Mesenchymal stem cell (in vitro differentiated cells and primary cell): Measurements from ENCODE around the gene TEX10.

Experiments
- DNase-seq: peaks from one replicate; pipeline ENCODE4 v3.0.0-alpha.2; 2013
- H2AFZ ChIP-seq: one replicate; pipeline ENCODE4 v1.6.1; 2013; ENCODE audit warnings: low read depth, mild to moderate bottlenecking, control low read depth, inconsistent platforms, low read length, moderate library complexity
- H2AK5ac ChIP-seq: 2 replicates; pipeline ENCODE4 v1.6.1; 2013; ENCODE audit warnings: low read length, moderate library complexity, mild to moderate bottlenecking, inconsistent platforms; ENCODE audit not compliant: severe bottlenecking
- H2BK120ac ChIP-seq: one replicate; pipeline ENCODE4 v1.6.1; 2013; ENCODE audit warnings: low read depth, mild to moderate bottlenecking, inconsistent platforms, low read length, moderate library complexity
- H2BK12ac ChIP-seq, 2 experiments: one replicate each; pipeline ENCODE4 v1.6.1; 2013; ENCODE audit warnings: inconsistent platforms in 2 of 2, low read length in 2 of 2, mild to moderate bottlenecking in 2 of 2, moderate library complexity in 2 of 2, control low read depth in 1 of 2
- H2BK15ac ChIP-seq: one replicate; pipeline ENCODE4 v1.6.1; 2013; ENCODE audit warnings: mild to moderate bottlenecking, low read depth, inconsistent platforms; ENCODE audit not compliant: poor library complexity, severe bottlenecking
- H2BK5ac ChIP-seq: 2 replicates; pipeline ENCODE4 v1.6.1; 2013; ENCODE audit warnings: low read depth, mild to moderate bottlenecking, low read length, control low read depth, inconsistent platforms; ENCODE audit not compliant: poor library complexity, severe bottlenecking
- H3K14ac ChIP-seq, 2 experiments: one replicate each; pipeline ENCODE4 v1.6.1; 2013; ENCODE audit warnings: inconsistent platforms in 2 of 2, low read length in 2 of 2, control low read depth in 1 of 2, mild to moderate bottlenecking in 1 of 2, moderate library complexity in 1 of 2
- H3K18ac ChIP-seq, 2 experiments: one replicate each; pipeline ENCODE4 v1.6.1; 2013; ENCODE audit warnings: inconsistent platforms in 2 of 2, low read length in 2 of 2, control low read depth in 1 of 2, low read depth in 1 of 2, mild to moderate bottlenecking in 1 of 2
- H3K23ac ChIP-seq, 2 experiments: one replicate each; pipeline ENCODE4 v1.6.1; 2013; ENCODE audit warnings: inconsistent platforms in 2 of 2, low read length in 2 of 2, mild to moderate bottlenecking in 2 of 2, moderate library complexity in 2 of 2, control low read depth in 1 of 2
- H3K27ac ChIP-seq: 2 replicates; pipeline ENCODE4 v1.5.1; 2013; ENCODE audit warnings: mild to moderate bottlenecking, moderate library complexity, low read length, control low read depth, inconsistent platforms; ENCODE audit not compliant: poor library complexity, severe bottlenecking
- H3K27me3 ChIP-seq, 2 experiments: 2 replicates each; pipeline versions ENCODE4 v1.6.1 to v1.7.0; 2013; ENCODE audit warnings: low read length in 2 of 2, mild to moderate bottlenecking in 2 of 2, moderate library complexity in 2 of 2, control low read depth in 1 of 2, inconsistent platforms in 1 of 2; ENCODE audit not compliant: control insufficient read depth in 1 of 2, insufficient read depth in 1 of 2
- H3K36me3 ChIP-seq, 2 experiments: 2 replicates each; pipeline versions ENCODE4 v1.6.1 to v1.7.0; 2013; ENCODE audit warnings: low read length in 2 of 2, control low read depth in 1 of 2, inconsistent platforms in 1 of 2, low read depth in 1 of 2, mild to moderate bottlenecking in 1 of 2; ENCODE audit not compliant: insufficient read depth in 2 of 2, control insufficient read depth in 1 of 2
- H3K4ac ChIP-seq, 2 experiments: one replicate each; pipeline ENCODE4 v1.6.1; 2013; ENCODE audit warnings: inconsistent platforms in 2 of 2, low read length in 2 of 2, mild to moderate bottlenecking in 2 of 2, moderate library complexity in 2 of 2, control low read depth in 1 of 2, low read depth in 1 of 2
- H3K4me1 ChIP-seq: 2 replicates; pipeline ENCODE4 v1.6.1; 2013; ENCODE audit warnings: low read depth, low read length, control low read depth; ENCODE audit not compliant: control insufficient read depth, insufficient read depth
- H3K4me2 ChIP-seq: 2 replicates; pipeline ENCODE4 v1.6.1; 2013; ENCODE audit warnings: low read length, mild to moderate bottlenecking, inconsistent platforms; ENCODE audit not compliant: poor library complexity, severe bottlenecking
- H3K4me3 ChIP-seq, 2 experiments: 2 replicates each; pipeline versions ENCODE4 v1.5.1 to v1.7.0; 2013; ENCODE audit warnings: low read length in 2 of 2, mild to moderate bottlenecking in 2 of 2, control low read depth in 1 of 2, low read depth in 1 of 2; ENCODE audit not compliant: insufficient read depth in 1 of 2
- H3K79me1 ChIP-seq: replicated peaks from 2 replicates; pipeline ENCODE4 v1.6.1; 2013; ENCODE audit warnings: mild to moderate bottlenecking, control low read depth, low read length, inconsistent platforms; ENCODE audit not compliant: poor library complexity, severe bottlenecking
- H3K9ac ChIP-seq: 2 replicates; pipeline ENCODE4 v1.7.0; 2013; ENCODE audit warnings: mild to moderate bottlenecking, low read length, moderate library complexity
- H3K9me3 ChIP-seq: 2 replicates; pipeline ENCODE4 v1.7.0; 2013; ENCODE audit warnings: mild to moderate bottlenecking, low read length; ENCODE audit not compliant: control insufficient read depth
- H4K8ac ChIP-seq: one replicate; pipeline ENCODE4 v1.6.1; 2013; ENCODE audit warnings: inconsistent platforms, mild to moderate bottlenecking, low read length, moderate library complexity
- H4K91ac ChIP-seq: one replicate; pipeline ENCODE4 v1.6.1; 2013; ENCODE audit warnings: mild to moderate bottlenecking, low read length, inconsistent platforms
- WGBS: methylation state at CpG from one replicate; pipeline ENCODE4 v1.1.7; 2013; ENCODE audit warnings: mixed read lengths; 5-methylcytosine and 5-hydroxymethylcytosine counted together

Gene TEX10

DNA sequence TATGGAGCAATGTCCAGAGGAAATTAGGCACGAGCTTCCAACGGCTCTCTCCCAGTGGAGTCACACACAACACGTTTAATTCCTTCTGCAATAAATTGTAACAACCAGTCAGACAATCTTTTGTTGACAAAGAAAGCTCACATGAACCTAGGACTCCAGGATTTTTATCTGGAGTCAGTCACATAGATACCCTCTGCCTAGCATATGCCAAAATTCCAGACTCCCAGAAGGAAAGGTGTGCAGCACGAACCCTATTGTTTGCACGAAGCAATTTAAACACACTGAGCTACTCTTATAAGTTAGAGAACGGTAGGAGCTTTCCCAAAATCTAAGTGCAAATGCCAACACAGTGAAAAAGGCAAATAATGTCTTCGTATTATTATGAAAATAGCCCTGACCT is 67.1 kb downstream of the TEX10 start:
- H3K18ac ChIP-seq = no peak overlapping the region
- no peak overlapping the region for H4K8ac ChIP-seq
- H3K4me2 ChIP-seq = no peak overlapping the region
- no peak overlapping the region for H2BK120ac ChIP-seq
- H2BK5ac ChIP-seq = no peak overlapping the region
- H3K79me1 ChIP-seq = peaks cover 10% of the 10 kb centered on the region
- no peak overlapping the region for H2AFZ ChIP-seq
- no peak overlapping the region for H3K14ac ChIP-seq
- no peak overlapping the region for H3K4ac ChIP-seq
- peaks cover 42% of the 10 kb centered on the region for H3K9me3 ChIP-seq
- DNase-seq = no peak
- no peaks in the 10 kb centered on the region for H3K4me1 ChIP-seq
- WGBS = 99% methylated on average over 7 of the region's 7 CpGs
- no peak overlapping the region for H2BK15ac ChIP-seq
- no peak overlapping the region for H3K9ac ChIP-seq
- no peaks in the 10 kb centered on the region for H3K27me3 ChIP-seq
- H4K91ac ChIP-seq = no peak overlapping the region
- no peak overlapping the region for H3K23ac ChIP-seq
- H3K27ac ChIP-seq = no peak overlapping the region
- no peak overlapping the region for H2BK12ac ChIP-seq
- no peak overlapping the region for H3K4me3 ChIP-seq
- H2AK5ac ChIP-seq = no peak overlapping the region
- peaks cover 13 to 67% of the 10 kb centered on the region in 2 experiments for H3K36me3 ChIP-seq

DNA sequence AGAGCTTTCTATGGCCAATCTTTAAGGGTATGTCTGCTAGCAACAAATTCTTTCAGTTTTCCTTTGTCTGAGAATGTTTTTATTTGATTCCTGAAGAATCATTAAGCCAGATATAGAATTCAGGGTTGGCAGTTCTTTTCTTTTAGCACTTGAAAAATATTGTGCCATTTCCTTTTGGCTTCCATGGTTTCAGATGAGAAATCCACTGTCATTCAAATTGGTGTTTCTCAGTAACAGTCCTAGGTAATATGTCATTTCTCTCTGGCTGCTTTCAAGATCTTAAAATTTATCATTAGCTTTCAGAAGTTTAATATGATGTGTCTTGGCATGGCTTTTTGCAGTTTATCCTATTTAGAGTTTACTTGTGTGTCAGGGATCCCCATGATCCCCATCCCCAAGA is 67.7 kb downstream of the TEX10 start:
- no peak overlapping the region for H3K4me2 ChIP-seq
- H2BK15ac ChIP-seq = no peak overlapping the region
- no peak overlapping the region for H2AFZ ChIP-seq
- H2BK12ac ChIP-seq = no peak overlapping the region
- H3K79me1 ChIP-seq = peaks cover 10% of the 10 kb centered on the region
- H3K36me3 ChIP-seq = peaks cover 10 to 66% of the 10 kb centered on the region in 2 experiments
- no peak overlapping the region for H2AK5ac ChIP-seq
- H3K27ac ChIP-seq = no peak overlapping the region
- H2BK120ac ChIP-seq = no peak overlapping the region
- DNase-seq = no peak
- H3K9ac ChIP-seq = no peak overlapping the region
- no peak overlapping the region for H3K14ac ChIP-seq
- H3K18ac ChIP-seq = no peak overlapping the region
- no peaks in the 10 kb centered on the region for H3K27me3 ChIP-seq
- no peak overlapping the region for H3K4ac ChIP-seq
- no peak overlapping the region for H4K8ac ChIP-seq
- no peak overlapping the region for H3K23ac ChIP-seq
- no peaks in the 10 kb centered on the region for H3K4me1 ChIP-seq
- H3K9me3 ChIP-seq = peaks cover 42% of the 10 kb centered on the region
- H2BK5ac ChIP-seq = no peak overlapping the region
- no peak overlapping the region for H4K91ac ChIP-seq
- H3K4me3 ChIP-seq = no peak overlapping the region

DNA sequence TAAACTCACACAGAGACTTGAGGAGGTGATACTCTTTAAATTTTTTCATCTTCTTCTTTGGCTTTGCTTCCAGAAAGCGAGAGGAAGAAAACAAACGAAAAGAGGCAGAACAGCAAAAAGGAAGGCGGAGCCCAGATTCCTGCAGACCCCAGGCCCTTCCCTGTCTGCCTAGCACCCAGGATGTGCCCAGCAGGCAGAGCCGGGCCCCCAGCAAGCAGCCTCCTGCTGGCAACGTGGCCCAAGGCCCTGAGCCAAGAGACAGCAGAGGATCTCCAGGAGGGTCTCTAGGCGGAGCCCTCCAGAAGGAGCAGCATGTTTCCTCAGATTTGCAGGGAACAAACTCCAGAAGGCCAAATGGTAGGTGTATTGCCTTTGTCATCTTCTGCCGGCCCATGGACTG is 68.5 kb downstream of the TEX10 start:
- Histone ChIP-seq H2BK15ac (no peak overlapping the region), H2BK5ac (no peak overlapping the region), H3K4ac (no peak overlapping the region), H3K9ac (no peak overlapping the region), H4K91ac (no peak overlapping the region), H3K18ac (no peak overlapping the region), H3K4me1 (no peaks in the 10 kb centered on the region), H3K27ac (no peak overlapping the region), H3K4me2 (no peak overlapping the region), H3K14ac (no peak overlapping the region), H3K23ac (no peak overlapping the region), H3K9me3 (peaks cover 42% of the 10 kb centered on the region), H2BK12ac (no peak overlapping the region), H3K79me1 (peaks cover 10% of the 10 kb centered on the region), H3K4me3 (no peak overlapping the region), H3K27me3 (no peaks in the 10 kb centered on the region), H2AFZ (no peak overlapping the region), H2AK5ac (no peak overlapping the region), H2BK120ac (no peak overlapping the region), H3K36me3 (peaks cover 10 to 58% of the 10 kb centered on the region in 2 experiments), H4K8ac (no peak overlapping the region)
- WGBS = 88% methylated on average over 6 of the region's 7 CpGs
- no peak for DNase-seq

DNA sequence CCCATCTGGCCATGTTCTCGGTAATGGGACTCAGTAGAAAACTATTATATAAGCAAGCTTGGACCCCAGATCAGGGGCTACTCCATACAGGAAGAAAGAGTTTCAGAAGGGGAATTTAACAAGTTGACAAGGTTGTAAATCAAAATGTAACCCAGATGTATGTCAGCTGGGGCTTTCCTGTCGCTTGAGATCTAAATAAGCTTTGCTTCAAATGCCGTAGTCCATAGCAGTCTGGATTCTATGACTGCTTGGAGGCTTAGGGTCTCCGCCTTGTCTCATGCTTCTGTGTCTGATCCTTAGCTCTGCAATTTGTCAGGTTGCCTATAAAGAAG is 70.4 kb downstream of the TEX10 start:
- Histone ChIP-seq H3K27me3 (no peaks in the 10 kb centered on the region), H3K79me1 (peaks cover 5% of the 10 kb centered on the region), H2AFZ (no peak overlapping the region), H2BK15ac (no peak overlapping the region), H3K36me3 (peaks cover 8 to 39% of the 10 kb centered on the region in 2 experiments), H3K18ac (no peak overlapping the region), H3K9me3 (peaks cover 32% of the 10 kb centered on the region), H3K9ac (no peak overlapping the region), H3K4ac (no peak overlapping the region), H3K4me1 (no peaks in the 10 kb centered on the region), H3K14ac (no peak overlapping the region), H3K27ac (no peak overlapping the region), H2AK5ac (no peak overlapping the region), H4K91ac (no peak overlapping the region), H3K4me3 (no peak overlapping the region), H2BK120ac (no peak overlapping the region), H3K4me2 (no peak overlapping the region), H2BK5ac (no peak overlapping the region), H3K23ac (peak overlapping the region in 1 of 2 experiments; percentile 9), H2BK12ac (no peak overlapping the region), H4K8ac (no peak overlapping the region)
- 95% methylated on average over 4 of the region's 4 CpGs for WGBS
- no peak for DNase-seq
